A673 (cell line): ENCODE measurements around the gene RASA3. TPM values are rescaled to one million over a fixed set of nuclear protein-coding genes. Genes with fewer than 3 reads are reported as not detected.
"Not testable (repeated sequence)": the region's sequence is repeated elsewhere in the genome, so short reads cannot be mapped to it uniquely, and the experiment has no call there.

Source experiments
- BruUV-seq: library from RNA; stranded (reverse); fragments of 400-500 nt; replicated peaks from 2 replicates; lab custom pipeline; 2021; lab: Mats Ljungman, UMichigan
- CTCF ChIA-PET: fragments of 300-600 bp; sonication (Branson Sonifier 250); formaldehyde crosslinking; loops from one replicate; lab custom pipeline; 2022; ENCODE audit warnings: antibody characterized with exemption; lab: Charles Lee
- POLR2A ChIA-PET: fragments of 300-600 bp; sonication (Branson Sonifier 250); formaldehyde crosslinking; loops from one replicate; lab custom pipeline; 2022; ENCODE audit warnings: antibody characterized with exemption; ENCODE audit not compliant: low non-redundant PET; lab: Charles Lee
- DNase-seq: peaks from one replicate; pipeline ENCODE4 v3.0.0-alpha.2; 2015; ENCODE audit warnings: low spot score
- H3K27ac ChIP-seq: fragments of 200-600 bp; sonication (generic); 2 replicates; pipeline ENCODE4 v1.5.1; 2016; ENCODE audit warnings: mixed run types, low read depth, mild to moderate bottlenecking, mixed read lengths, antibody characterized with exemption, low read length; ENCODE audit not compliant: poor library complexity, severe bottlenecking
- H3K27me3 ChIP-seq: fragments of 200-600 bp; sonication (generic); replicated peaks from 2 replicates; pipeline ENCODE4 v1.6.1; 2017; ENCODE audit warnings: mixed run types, low read depth, mild to moderate bottlenecking, mixed read lengths, antibody characterized with exemption, low read length; ENCODE audit not compliant: insufficient read depth, poor library complexity
- H3K36me3 ChIP-seq: fragments of 200-600 bp; sonication (generic); 2 replicates; pipeline ENCODE4 v1.6.1; 2016; ENCODE audit warnings: mixed run types, mild to moderate bottlenecking, mixed read lengths, antibody characterized with exemption, low read length; ENCODE audit not compliant: insufficient read depth, poor library complexity, severe bottlenecking
- H3K4me1 ChIP-seq: fragments of 200-600 bp; sonication (generic); 2 replicates; pipeline ENCODE4 v1.6.1; 2017; ENCODE audit warnings: mixed run types, mild to moderate bottlenecking, mixed read lengths, antibody characterized with exemption, low read length; ENCODE audit not compliant: insufficient read depth, poor library complexity, severe bottlenecking
- H3K4me3 ChIP-seq: fragments of 200-600 bp; sonication (generic); 2 replicates; pipeline ENCODE4 v1.5.1; 2016; ENCODE audit warnings: low read depth, mixed run types, mild to moderate bottlenecking, mixed read lengths, low read length; ENCODE audit not compliant: poor library complexity, severe bottlenecking
- H3K9me3 ChIP-seq: fragments of 200-600 bp; sonication (generic); 2 replicates; pipeline ENCODE4 v1.6.1; 2016; ENCODE audit warnings: mixed run types, low read depth, mild to moderate bottlenecking, mixed read lengths, antibody characterized with exemption, low read length; ENCODE audit not compliant: poor library complexity, severe bottlenecking
- CTCF ChIP-seq: fragments of 300-800, 200-600 bp; sonication (generic); conservative IDR thresholded peaks from 2 replicates; pipeline ENCODE4 v1.5.1; 2017; ENCODE audit warnings: low read depth, mild to moderate bottlenecking, antibody characterized with exemption, low read length, moderate library complexity, mixed read lengths
- EZH2 ChIP-seq: fragments of 200-600 bp; sonication (generic); IDR thresholded peaks from 2 replicates; pipeline ENCODE4 v1.6.1; 2017; ENCODE audit warnings: borderline replicate concordance, low read depth, mild to moderate bottlenecking, mixed read lengths, antibody characterized with exemption, low read length; ENCODE audit not compliant: poor library complexity, severe bottlenecking
- intact Hi-C: fragments of 100-400 bp; cut with micrococcal nuclease; formaldehyde crosslinking; loops from one replicate; pipeline ENCODE4 v1.10.0; 2022; ENCODE audit not compliant: unreplicated experiment
- total RNA-seq: library from RNA; stranded (reverse); gene quantifications from 2 replicates; pipeline ENCODE4 v1.2.3, GENCODE V29; 2021

Gene RASA3
- total RNA-seq, 1 experiment from 2014 or later: 22.1 TPM

GRCh38 chr13:114126789-114127472, 5.5 kb downstream of the RASA3 start:
- ChIA-PET CTCF (no interaction called here), POLR2A (interaction anchor here (0.7 kb wide), 1 partner anchor 93 kb away, joined by 3 read pairs; no protein-coding TSS in a partner anchor)
- intact Hi-C loops: no loop called here
- Histone ChIP-seq H3K27me3 (no peaks in the 10 kb centered on the region), H3K4me1 (peaks cover 51% of the 10 kb centered on the region), H3K36me3 (no peaks in the 10 kb centered on the region), H3K27ac (peak overlapping the region; percentile 14), H3K9me3 (no peaks in the 10 kb centered on the region), H3K4me3 (no peak overlapping the region)
- no TSS peak for BruUV-seq
- DNase-seq: no peak
- TF ChIP-seq EZH2 (no peak), CTCF (no peak)

- intact Hi-C loops, H3K4me3 ChIP-seq, CTCF ChIA-PET, BruUV-seq, POLR2A ChIA-PET, H3K27me3 ChIP-seq, H3K27ac ChIP-seq, DNase-seq, H3K36me3 ChIP-seq, H3K9me3 ChIP-seq: not testable (repeated sequence)
- H3K4me1 ChIP-seq: peaks cover 59% of the 10 kb centered on the region
Observed at GRCh38 chr13:114126086-114126485, 6.3 kb downstream of the RASA3 start.

- ChIA-PET POLR2A (no interaction called here), CTCF (no interaction called here)
- Histone ChIP-seq H3K4me3 (no peak overlapping the region), H3K27ac (no peak overlapping the region), H3K36me3 (no peaks in the 10 kb centered on the region), H3K9me3 (no peaks in the 10 kb centered on the region), H3K27me3 (no peaks in the 10 kb centered on the region), H3K4me1 (peaks cover 62% of the 10 kb centered on the region)
- no peak for DNase-seq
- no TSS peak for BruUV-seq
- TF ChIP-seq CTCF (no peak), EZH2 (no peak)
- intact Hi-C loops: no loop called here
Observed at GRCh38 chr13:114125589-114125988, 6.8 kb downstream of the RASA3 start.

- ChIA-PET POLR2A (no interaction called here), CTCF (no interaction called here)
- Histone ChIP-seq H3K4me1 (peaks cover 58% of the 10 kb centered on the region), H3K36me3 (no peaks in the 10 kb centered on the region), H3K4me3 (no peak overlapping the region), H3K9me3 (no peaks in the 10 kb centered on the region), H3K27ac (no peak overlapping the region), H3K27me3 (no peaks in the 10 kb centered on the region)
- DNase-seq: peak; percentile 42
- TF ChIP-seq EZH2 (no peak), CTCF (no peak)
- intact Hi-C loops: no loop called here
- no TSS peak for BruUV-seq
Observed at GRCh38 chr13:114124921-114125320, 7.5 kb downstream of the RASA3 start.
